MM.1S (cell line): Measurements from ENCODE around the gene CAPN6.

Experiments
- EZH2 ChIP-seq: fragments of 300-600 bp; sonication (generic); optimal IDR thresholded peaks from 2 replicates; pipeline ENCODE3; 2017; ENCODE audit warnings: low read depth, mild to moderate bottlenecking, antibody characterized with exemption, low read length, mixed read lengths
- TF ChIP-seq, protein P1 (sequence below): fragments of 300-600 bp; sonication (generic); IDR thresholded peaks from 2 replicates; pipeline ENCODE4 v1.5.1; 2016; ENCODE audit warnings: antibody characterized with exemption, low read length, mixed read lengths

DNA sequence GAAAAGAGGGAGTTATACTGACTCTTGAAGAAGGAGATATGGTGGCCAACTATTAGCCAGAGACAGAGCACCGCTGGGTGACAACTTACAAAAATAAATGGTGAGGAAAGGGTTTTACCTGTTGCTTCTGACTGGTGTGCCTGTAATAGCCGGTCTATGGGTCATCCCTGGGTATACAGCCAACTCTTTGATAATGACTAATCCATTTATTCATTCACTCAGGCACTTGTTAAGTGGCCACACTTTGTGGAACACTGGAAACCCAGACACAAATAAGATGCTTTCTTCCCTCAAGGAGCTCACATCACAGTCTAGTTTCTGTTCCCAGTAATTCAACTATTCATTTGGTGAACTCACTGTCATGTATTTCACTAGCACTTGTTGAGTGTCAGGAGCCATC is 13.2 kb upstream of the CAPN6 start:
- TF ChIP-seq, protein P1, sequence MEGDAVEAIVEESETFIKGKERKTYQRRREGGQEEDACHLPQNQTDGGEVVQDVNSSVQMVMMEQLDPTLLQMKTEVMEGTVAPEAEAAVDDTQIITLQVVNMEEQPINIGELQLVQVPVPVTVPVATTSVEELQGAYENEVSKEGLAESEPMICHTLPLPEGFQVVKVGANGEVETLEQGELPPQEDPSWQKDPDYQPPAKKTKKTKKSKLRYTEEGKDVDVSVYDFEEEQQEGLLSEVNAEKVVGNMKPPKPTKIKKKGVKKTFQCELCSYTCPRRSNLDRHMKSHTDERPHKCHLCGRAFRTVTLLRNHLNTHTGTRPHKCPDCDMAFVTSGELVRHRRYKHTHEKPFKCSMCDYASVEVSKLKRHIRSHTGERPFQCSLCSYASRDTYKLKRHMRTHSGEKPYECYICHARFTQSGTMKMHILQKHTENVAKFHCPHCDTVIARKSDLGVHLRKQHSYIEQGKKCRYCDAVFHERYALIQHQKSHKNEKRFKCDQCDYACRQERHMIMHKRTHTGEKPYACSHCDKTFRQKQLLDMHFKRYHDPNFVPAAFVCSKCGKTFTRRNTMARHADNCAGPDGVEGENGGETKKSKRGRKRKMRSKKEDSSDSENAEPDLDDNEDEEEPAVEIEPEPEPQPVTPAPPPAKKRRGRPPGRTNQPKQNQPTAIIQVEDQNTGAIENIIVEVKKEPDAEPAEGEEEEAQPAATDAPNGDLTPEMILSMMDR: no peak
- no peak for TF ChIP-seq EZH2
